Endothelial cell of umbilical vein (primary cell): ENCODE results near the gene VIM. TPM values are rescaled to one million over a fixed set of nuclear protein-coding genes. Genes with fewer than 3 reads are reported as not detected.

ENCODE experiments used
- BruUV-seq: library from RNA; stranded (reverse); fragments of 400-500 nt; replicated peaks from 2 replicates; lab custom pipeline; 2021; lab: Mats Ljungman, UMichigan
- CTCF ChIA-PET: fragments of 300-600, 350-600 bp; sonication (Branson Sonifier 250); formaldehyde crosslinking; loops from one replicate; lab custom pipeline; 2021; ENCODE audit warnings: antibody characterized with exemption, inconsistent platforms; lab: Charles Lee
- POLR2A ChIA-PET: fragments of 300-600, 350-600 bp; sonication (Branson Sonifier 250); formaldehyde crosslinking; loops from one replicate; lab custom pipeline; 2021; ENCODE audit warnings: antibody characterized with exemption, inconsistent platforms; lab: Charles Lee
- DNase-seq: peaks from one replicate; pipeline ENCODE4 v3.0.0-alpha.2; 2011; ENCODE audit warnings: low read depth, low spot score
- FAIRE-seq: peaks from 2 replicates; lab custom pipeline; 2011; peaks lifted over from hg19 to GRCh38; lab: Jason Lieb, UNC
- H2AFZ ChIP-seq: 2 replicates; pipeline ENCODE4 v1.6.0; 2012; ENCODE audit warnings: low read depth, low read length, control low read depth, inconsistent platforms
- H3K27ac ChIP-seq: 2 replicates; pipeline ENCODE4 v1.5.1; 2011; ENCODE audit warnings: low read depth, mild to moderate bottlenecking, control low read depth, low read length, moderate library complexity; ENCODE audit not compliant: insufficient read depth
- H3K27me3 ChIP-seq, 2 experiments: 2 replicates each; pipeline versions ENCODE4 v1.6.0 to v1.6.1; 2011; ENCODE audit warnings: low read length in 2 of 2, mixed read lengths in 1 of 2; ENCODE audit not compliant: control insufficient read depth in 2 of 2, insufficient read depth in 2 of 2
- H3K36me3 ChIP-seq, 2 experiments: 2 replicates in 1 of 2; 3 replicates in 1 of 2; pipeline ENCODE4 v1.5.1; 2011; ENCODE audit warnings: low read length in 2 of 2, mild to moderate bottlenecking in 1 of 2, moderate library complexity in 1 of 2; ENCODE audit not compliant: control insufficient read depth in 2 of 2, insufficient read depth in 2 of 2; ENCODE audit errors: extremely low read depth in 1 of 2
- H3K4me1 ChIP-seq: 3 replicates; pipeline ENCODE4 v1.5.1; 2011; ENCODE audit warnings: mild to moderate bottlenecking, low read length; ENCODE audit not compliant: control insufficient read depth, insufficient read depth; ENCODE audit errors: extremely low read depth
- H3K4me2 ChIP-seq: 2 replicates; pipeline ENCODE4 v1.6.1; 2011; ENCODE audit warnings: low read length, control low read depth, mixed read lengths; ENCODE audit not compliant: insufficient read depth
- H3K4me3 ChIP-seq, 3 experiments: fragments of 200-600 bp in 1 of 3; sonication (generic), shearing (Covaris generic) in 1 of 3; replicated peaks in 1 of 3; 2 replicates each; pipeline ENCODE4 v1.5.1; 2011 to 2016; ENCODE audit warnings: control low read depth in 3 of 3, low read length in 3 of 3, mild to moderate bottlenecking in 2 of 3, inconsistent platforms in 1 of 3, low read depth in 1 of 3, moderate library complexity in 1 of 3; ENCODE audit not compliant: insufficient read depth in 1 of 3
- H3K79me2 ChIP-seq: 2 replicates; pipeline ENCODE4 v1.6.0; 2012; ENCODE audit warnings: low read length, inconsistent platforms; ENCODE audit not compliant: control insufficient read depth, insufficient read depth
- H3K9ac ChIP-seq: replicated peaks from 2 replicates; pipeline ENCODE3; 2011; ENCODE audit warnings: low read length, control low read depth; ENCODE audit not compliant: insufficient read depth; ENCODE audit errors: extremely low read depth
- H3K9me1 ChIP-seq: replicated peaks from 3 replicates; pipeline ENCODE4 v1.6.0; 2011; ENCODE audit warnings: mild to moderate bottlenecking, low read length; ENCODE audit not compliant: control insufficient read depth, insufficient read depth; ENCODE audit errors: extremely low read depth
- H3K9me3 ChIP-seq: replicated peaks from 2 replicates; pipeline ENCODE4 v1.5.1; 2012; ENCODE audit warnings: low read length, inconsistent platforms; ENCODE audit not compliant: control insufficient read depth, insufficient read depth
- H4K20me1 ChIP-seq: replicated peaks from 2 replicates; pipeline ENCODE3; 2011; ENCODE audit warnings: mild to moderate bottlenecking, low read length; ENCODE audit not compliant: control insufficient read depth, insufficient read depth; ENCODE audit errors: extremely low read depth
- CTCF ChIP-seq, 2 donors: IDR thresholded peaks; 1 replicate in 1 of 2; 2 replicates in 1 of 2; pipeline ENCODE4 v1.5.1; 2011; ENCODE audit warnings: low read length in 2 of 2, mild to moderate bottlenecking in 2 of 2, moderate library complexity in 2 of 2, control low read depth in 1 of 2, inconsistent platforms in 1 of 2, low read depth in 1 of 2; ENCODE audit not compliant: insufficient read depth in 1 of 2; ENCODE audit errors: extremely low read depth in 1 of 2
- EZH2 ChIP-seq: IDR thresholded peaks from 2 replicates; pipeline ENCODE4 v1.6.1; 2012; ENCODE audit warnings: borderline replicate concordance, low read depth, mild to moderate bottlenecking, moderate library complexity, low read length, inconsistent platforms; ENCODE audit not compliant: severe bottlenecking
- FOS ChIP-seq: IDR thresholded peaks from 2 replicates; pipeline ENCODE4 v1.6.1; 2011; ENCODE audit warnings: mild to moderate bottlenecking, low read length, moderate library complexity, borderline replicate concordance; ENCODE audit not compliant: insufficient read depth
- GATA2 ChIP-seq: IDR thresholded peaks from 2 replicates; pipeline ENCODE4 v1.7.0; 2011; ENCODE audit warnings: low read depth, mild to moderate bottlenecking, moderate library complexity, mixed read lengths, low read length; ENCODE audit not compliant: insufficient read length, insufficient read depth
- JUN ChIP-seq: IDR thresholded peaks from 2 replicates; pipeline ENCODE4 v1.6.1; 2011; ENCODE audit warnings: borderline replicate concordance, low read depth; ENCODE audit not compliant: insufficient read length, insufficient read depth
- MAX ChIP-seq: IDR thresholded peaks from 2 replicates; pipeline ENCODE4 v1.6.1; 2011; ENCODE audit not compliant: insufficient read depth, insufficient read length
- MYC ChIP-seq: IDR thresholded peaks from one replicate; pipeline ENCODE4 v1.6.1; 2011; ENCODE audit warnings: mild to moderate bottlenecking, low read depth, low read length
- POLR2A ChIP-seq: IDR thresholded peaks from 2 replicates; pipeline ENCODE4 v1.6.1; 2012; ENCODE audit warnings: low read depth, mild to moderate bottlenecking, control low read depth, low read length
- POLR2AphosphoS5 ChIP-seq: IDR thresholded peaks from 2 replicates; pipeline ENCODE4 v1.6.1; 2012; ENCODE audit warnings: low read depth, mild to moderate bottlenecking, control low read depth, low read length, moderate library complexity; ENCODE audit not compliant: insufficient read depth
- dilution Hi-C: fragments of 300-500 bp; cut with MboI; formaldehyde crosslinking; loops from one replicate; pipeline ENCODE4 v1.15.0; 2019; ENCODE audit warnings: low sequenced_read_pairs; ENCODE audit not compliant: extremely low pct_ligation_motif_present
- intact Hi-C: fragments of 100-400 bp; cut with micrococcal nuclease; formaldehyde crosslinking; loops from one replicate; pipeline ENCODE4 v1.10.0; 2022
- polyA plus RNA-seq, 4 experiments: library from polyadenylated mRNA; depleted of rRNA in 3 of 4; stranded (reverse) in 3 of 4; unstranded in 1 of 4; fragments of >200 nt; gene quantifications; 2 replicates each; pipeline versions ENCODE4 v1.2.1 to v1.2.3, GENCODE V29; 2011 to 2012; ENCODE audit warnings: missing spikeins in 1 of 4
- total RNA-seq: library from RNA; stranded (reverse); gene quantifications from 2 replicates; pipeline ENCODE4 v1.2.3, GENCODE V29; 2021

The VIM gene
- total and polyA plus RNA-seq, 2 donors (not counting 3 experiments of a cell fraction or from before 2014, with no cell fraction given), result 5,699 to 5,781 TPM

GRCh38 chr10:17219024-17219423 is 9.0 kb upstream of the VIM start:
- Histone ChIP-seq H3K79me2 (no peaks in the 10 kb centered on the region), H3K36me3 (no peaks in the 10 kb centered on the region), H3K9ac (no peak overlapping the region), H2AFZ (no peak overlapping the region), H3K27me3 (no peaks in the 10 kb centered on the region), H3K4me1 (peaks cover 28% of the 10 kb centered on the region), H4K20me1 (no peaks in the 10 kb centered on the region), H3K9me1 (no peaks in the 10 kb centered on the region), H3K9me3 (no peaks in the 10 kb centered on the region), H3K27ac (no peak overlapping the region), H3K4me2 (no peak overlapping the region), H3K4me3 (no peak overlapping the region)
- TF ChIP-seq CTCF (IDR thresholded peaks at IDR 0.05; ENCODE audit: extremely low read depth in 1 of 2, insufficient read depth in 1 of 2, low read depth in 1 of 2, low read length in 2 of 2), result no peak
- no peak for TF ChIP-seq POLR2AphosphoS5
- TF ChIP-seq GATA2, result no peak
- TF ChIP-seq MYC, result no peak
- TF ChIP-seq POLR2A, result no peak
- TF ChIP-seq FOS, result no peak
- no peak for TF ChIP-seq EZH2
- TF ChIP-seq JUN, result no peak
- no peak for TF ChIP-seq MAX
- no peak for FAIRE-seq
- dilution Hi-C loops (no loop called here), intact Hi-C loops (no loop called here)
- ChIA-PET POLR2A (interaction anchor here (0.7 kb wide), 1 partner anchor 11 kb away, joined by 3 read pairs; no protein-coding TSS in a partner anchor), CTCF (interaction anchor here (1.0 kb wide), 1 partner anchor 8 kb away, joined by 4 read pairs; no protein-coding TSS in a partner anchor)
- no TSS peak for BruUV-seq
- DNase-seq, result no peak
